Nephron (organoid): Measurements from ENCODE around the gene KPNA3.

Experiments used
- H3K27ac Mint-ChIP-seq, 3 experiments: 2 replicates each; pipeline ENCODE4 v1.8.0; 2020; ENCODE audit warnings: mixed read lengths in 3 of 3, mild to moderate bottlenecking in 2 of 3, moderate library complexity in 1 of 3
- H3K27me3 Mint-ChIP-seq: 2 replicates; pipeline ENCODE4 v1.8.0; 2021; ENCODE audit warnings: low read depth, mild to moderate bottlenecking, moderate library complexity, mixed read lengths
- H3K36me3 Mint-ChIP-seq: 2 replicates; pipeline ENCODE4 v1.8.0; 2020; ENCODE audit warnings: low read depth, mixed read lengths
- H3K4me1 Mint-ChIP-seq: 2 replicates; pipeline ENCODE4 v1.8.0; 2020; ENCODE audit warnings: mixed read lengths
- H3K4me3 Mint-ChIP-seq, 3 experiments: 2 replicates each; pipeline ENCODE4 v1.8.0; 2020; ENCODE audit warnings: mild to moderate bottlenecking in 3 of 3, mixed read lengths in 3 of 3, moderate library complexity in 2 of 3
- H3K9me3 Mint-ChIP-seq: 2 replicates; pipeline ENCODE4 v1.8.0; 2020; ENCODE audit warnings: mixed read lengths
- TF ChIP-seq, protein P1 (sequence below), 3 experiments: fragments of 200-600 bp; sonication (generic); IDR thresholded peaks; one replicate each; pipeline ENCODE4 v1.5.0; 2021; ENCODE audit warnings: antibody characterized with exemption in 3 of 3; ENCODE audit not compliant: unreplicated experiment in 3 of 3

The KPNA3 gene

DNA sequence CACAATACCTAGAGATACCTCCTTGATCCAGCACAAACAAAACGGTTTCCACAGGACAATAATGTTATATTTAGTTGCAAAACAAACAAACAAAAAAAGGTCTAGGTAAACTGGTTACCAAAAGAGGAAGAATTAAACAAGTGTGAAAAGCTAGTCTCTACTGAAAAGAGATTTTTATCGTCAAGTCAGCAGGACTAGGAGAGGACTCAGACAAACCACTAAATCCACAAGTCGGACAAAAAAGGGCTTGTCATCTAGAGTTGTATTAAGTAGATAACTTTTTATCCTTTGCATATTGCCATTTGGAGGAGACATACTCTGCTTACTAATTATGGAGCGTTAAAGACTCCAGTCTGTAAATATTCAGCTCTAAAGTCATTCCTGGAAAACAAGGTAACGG, 9.9 kb upstream of the KPNA3 start:
- TF ChIP-seq, protein P1, sequence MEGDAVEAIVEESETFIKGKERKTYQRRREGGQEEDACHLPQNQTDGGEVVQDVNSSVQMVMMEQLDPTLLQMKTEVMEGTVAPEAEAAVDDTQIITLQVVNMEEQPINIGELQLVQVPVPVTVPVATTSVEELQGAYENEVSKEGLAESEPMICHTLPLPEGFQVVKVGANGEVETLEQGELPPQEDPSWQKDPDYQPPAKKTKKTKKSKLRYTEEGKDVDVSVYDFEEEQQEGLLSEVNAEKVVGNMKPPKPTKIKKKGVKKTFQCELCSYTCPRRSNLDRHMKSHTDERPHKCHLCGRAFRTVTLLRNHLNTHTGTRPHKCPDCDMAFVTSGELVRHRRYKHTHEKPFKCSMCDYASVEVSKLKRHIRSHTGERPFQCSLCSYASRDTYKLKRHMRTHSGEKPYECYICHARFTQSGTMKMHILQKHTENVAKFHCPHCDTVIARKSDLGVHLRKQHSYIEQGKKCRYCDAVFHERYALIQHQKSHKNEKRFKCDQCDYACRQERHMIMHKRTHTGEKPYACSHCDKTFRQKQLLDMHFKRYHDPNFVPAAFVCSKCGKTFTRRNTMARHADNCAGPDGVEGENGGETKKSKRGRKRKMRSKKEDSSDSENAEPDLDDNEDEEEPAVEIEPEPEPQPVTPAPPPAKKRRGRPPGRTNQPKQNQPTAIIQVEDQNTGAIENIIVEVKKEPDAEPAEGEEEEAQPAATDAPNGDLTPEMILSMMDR (IDR thresholded peaks at IDR 0.05; ENCODE audit: unreplicated experiment in 3 of 3): no peak
- H3K36me3 Mint-ChIP-seq: no peaks in the 10 kb centered on the region
- H3K4me3 Mint-ChIP-seq: no peak overlapping the region
- no peak overlapping the region for H3K27ac Mint-ChIP-seq
- peaks cover 5% of the 10 kb centered on the region for H3K27me3 Mint-ChIP-seq
- H3K4me1 Mint-ChIP-seq: no peaks in the 10 kb centered on the region
- H3K9me3 Mint-ChIP-seq: no peaks in the 10 kb centered on the region

DNA sequence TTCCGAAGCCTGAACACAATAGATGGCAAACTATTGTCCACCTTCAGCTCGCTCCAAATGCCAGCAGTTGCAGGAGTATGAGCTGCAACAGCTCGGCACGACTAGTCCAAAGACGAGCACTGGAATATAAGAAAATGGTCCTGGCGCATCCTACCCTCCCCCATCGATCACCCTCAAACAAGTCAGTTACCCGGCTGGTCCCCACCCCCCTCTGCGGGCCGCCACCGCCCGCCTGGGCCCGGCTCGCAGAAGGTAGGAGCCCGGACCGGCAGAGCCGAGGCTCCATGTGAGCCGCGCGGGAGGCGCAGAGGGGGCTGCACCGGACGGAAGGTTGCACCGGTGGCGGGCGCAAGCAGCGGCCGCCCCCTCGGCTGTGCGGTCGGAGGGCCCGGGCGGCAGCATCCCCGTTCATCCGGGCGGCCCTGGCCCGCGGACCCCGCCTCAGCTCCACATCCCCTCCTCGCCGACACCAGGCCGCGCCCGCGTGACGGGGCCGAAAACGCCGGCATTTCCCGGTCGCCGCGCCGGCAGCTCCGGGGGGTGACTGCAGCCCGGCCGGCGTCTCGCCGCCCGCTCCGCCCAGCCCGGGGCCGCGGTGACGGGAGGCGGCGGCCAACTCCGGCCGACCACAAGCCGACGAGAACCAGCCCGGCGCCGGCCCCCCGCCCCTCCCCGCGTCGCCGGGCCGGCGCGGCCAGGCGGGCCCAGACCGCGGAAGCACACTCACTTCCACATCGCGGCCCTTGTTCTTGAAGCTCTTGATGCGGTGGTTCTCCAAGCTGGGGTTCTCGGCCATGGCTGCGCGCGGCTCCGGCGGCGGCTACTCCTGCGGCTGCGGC, 552 bp downstream of the KPNA3 start:
- TF ChIP-seq, protein P1 (IDR thresholded peaks at IDR 0.05; ENCODE audit: unreplicated experiment in 3 of 3): no peak
- Mint-ChIP-seq H3K4me3 (peak overlapping the region; percentile 93 to 100 (median 99)), H3K4me1 (peaks cover 25% of the 10 kb centered on the region), H3K9me3 (no peaks in the 10 kb centered on the region), H3K27ac (peak overlapping the region; percentile 96 to 99 (median 99)), H3K27me3 (no peaks in the 10 kb centered on the region), H3K36me3 (peaks cover 13% of the 10 kb centered on the region)

DNA sequence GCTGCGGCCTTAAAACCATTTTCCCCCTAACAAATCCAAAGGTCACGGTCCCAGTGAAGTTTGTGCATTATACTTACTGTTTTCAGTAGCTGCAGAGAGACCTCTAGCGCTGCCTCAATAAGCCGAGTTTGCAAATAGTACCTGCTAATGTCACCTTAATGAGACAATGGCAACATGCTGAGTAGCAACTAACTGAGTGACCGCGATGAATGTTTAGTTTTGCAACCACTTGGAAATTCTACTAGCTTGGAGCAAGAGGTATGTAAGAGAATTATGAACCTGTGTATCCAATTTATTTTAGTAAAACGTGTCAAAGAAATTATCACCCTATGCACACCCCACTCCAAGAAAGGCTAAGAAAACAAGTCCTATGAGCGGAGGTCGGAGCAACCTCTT, 1.2 kb downstream of the KPNA3 start:
- Mint-ChIP-seq H3K4me3 (peak overlapping the region; percentile 93 to 100 (median 99)), H3K27me3 (no peaks in the 10 kb centered on the region)

DNA sequence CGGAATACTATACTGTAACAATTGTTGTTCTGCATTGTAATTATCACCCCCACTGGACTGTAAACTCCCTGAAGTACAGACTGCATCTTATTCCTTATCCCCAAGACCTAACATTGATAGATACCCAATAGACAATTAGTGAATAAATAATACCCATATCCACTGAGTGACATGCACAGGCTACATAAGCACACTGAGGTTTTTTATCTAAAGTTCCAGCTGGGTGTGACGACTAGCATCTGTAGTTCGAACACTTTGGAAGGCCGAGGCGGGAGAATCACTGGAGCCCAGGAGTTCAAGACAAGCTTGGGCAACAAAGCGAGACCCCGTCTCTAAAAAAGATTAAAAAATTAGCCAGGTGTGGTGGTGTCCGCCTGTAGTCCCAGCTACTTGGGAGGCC, 2.5 kb downstream of the KPNA3 start:
- peaks cover 42% of the 10 kb centered on the region for H3K4me1 Mint-ChIP-seq
- H3K9me3 Mint-ChIP-seq: no peaks in the 10 kb centered on the region
- H3K4me3 Mint-ChIP-seq: peak overlapping the region; percentile 14 to 33 (median 31)
- no peaks in the 10 kb centered on the region for H3K27me3 Mint-ChIP-seq
- peaks cover 18% of the 10 kb centered on the region for H3K36me3 Mint-ChIP-seq
- H3K27ac Mint-ChIP-seq: peak overlapping the region in 1 of 3 experiments; percentile 2
- TF ChIP-seq, protein P1 (IDR thresholded peaks at IDR 0.05; ENCODE audit: unreplicated experiment in 3 of 3): no peak

More for the DNA sequence above, 1.2 kb downstream of the KPNA3 start:
- peaks cover 31% of the 10 kb centered on the region for H3K4me1 Mint-ChIP-seq
- no peaks in the 10 kb centered on the region for H3K9me3 Mint-ChIP-seq
- TF ChIP-seq, protein P1 (IDR thresholded peaks at IDR 0.05; ENCODE audit: unreplicated experiment in 3 of 3): no peak
- peaks cover 18% of the 10 kb centered on the region for H3K36me3 Mint-ChIP-seq
- H3K27ac Mint-ChIP-seq: peak overlapping the region; percentile 96 to 99 (median 99)

DNA sequence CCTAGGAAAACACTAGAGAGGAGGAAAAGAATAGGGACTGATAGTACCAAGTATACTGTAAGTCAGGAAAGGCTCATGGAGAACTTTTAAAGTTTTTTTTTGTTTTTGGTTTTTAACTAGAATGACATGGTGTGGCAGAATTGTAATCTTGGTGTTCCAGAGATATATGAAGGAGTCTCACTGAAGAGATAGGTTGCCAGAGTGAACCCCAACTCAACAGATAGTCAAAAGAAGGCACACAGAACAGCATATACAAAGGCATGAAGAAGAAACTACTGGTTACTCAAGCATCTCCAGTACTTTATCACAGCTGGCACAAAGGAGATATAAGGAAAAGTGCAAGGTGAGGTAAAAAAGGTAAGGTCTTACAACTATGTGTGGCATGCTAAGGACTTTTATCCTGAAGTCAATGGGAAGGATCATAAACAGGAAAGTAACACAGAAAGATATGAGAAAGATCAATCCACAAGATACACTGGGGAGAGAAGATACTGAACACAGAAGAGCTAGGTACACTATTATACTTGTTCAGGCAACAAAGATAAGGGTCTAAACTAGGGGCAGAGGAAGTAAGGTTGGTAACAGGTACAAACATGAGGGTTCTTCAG, 6.0 kb downstream of the KPNA3 start:
- no peaks in the 10 kb centered on the region for H3K9me3 Mint-ChIP-seq
- H3K36me3 Mint-ChIP-seq: peaks cover 18% of the 10 kb centered on the region
- H3K27ac Mint-ChIP-seq: no peak overlapping the region
- TF ChIP-seq, protein P1 (IDR thresholded peaks at IDR 0.05; ENCODE audit: unreplicated experiment in 3 of 3): no peak
- peak overlapping the region in 1 of 3 experiments; percentile 0 for H3K4me3 Mint-ChIP-seq
- no peaks in the 10 kb centered on the region for H3K27me3 Mint-ChIP-seq
- H3K4me1 Mint-ChIP-seq: peaks cover 65% of the 10 kb centered on the region
